Upper lobe of right lung (tissue), 1 donor: Measurements from ENCODE around the gene MSANTD1. TPM values are rescaled to one million over a fixed set of nuclear protein-coding genes. Genes with fewer than 3 reads are reported as not detected.

Experiments used
- ATAC-seq: fragments of 200-7000 bp; cut with Tn5 transposase; one replicate; pipeline ENCODE4 v1.9.1; 2020; ENCODE audit warnings: mild to moderate bottlenecking, moderate library complexity
- DNase-seq: peaks from one replicate; pipeline ENCODE4 v3.0.0-alpha.2; 2020
- H3K27ac ChIP-seq: fragments of 200-600 bp; one replicate; pipeline ENCODE4 v1.8.0; 2022
- H3K27me3 ChIP-seq: fragments of 200-600 bp; one replicate; pipeline ENCODE4 v1.8.0; 2022; ENCODE audit warnings: mild to moderate bottlenecking
- H3K36me3 ChIP-seq: fragments of 200-600 bp; one replicate; pipeline ENCODE4 v1.8.0; 2022
- H3K4me1 ChIP-seq: fragments of 200-600 bp; one replicate; pipeline ENCODE4 v1.8.0; 2022
- H3K4me3 ChIP-seq: fragments of 200-600 bp; one replicate; pipeline ENCODE4 v1.8.0; 2022; ENCODE audit warnings: mild to moderate bottlenecking
- H3K9me3 ChIP-seq: fragments of 200-600 bp; one replicate; pipeline ENCODE4 v1.8.0; 2022
- CTCF ChIP-seq: fragments of 200-600 bp; IDR thresholded peaks from one replicate; pipeline ENCODE4 v1.8.0; 2022; ENCODE audit warnings: antibody characterized with exemption
- intact Hi-C: fragments of 100-400 bp; cut with DNase I; formaldehyde crosslinking; loops from one replicate; pipeline ENCODE4 v1.11.0; 2022
- total RNA-seq: library from RNA; stranded (reverse); fragmentation: NEBNext Ultra II Directional; extraction: Animal tissue kit (Norgen Biotek cat#: 25700); gene quantifications from one replicate; pipeline ENCODE4 v1.2.1, GENCODE V29; 2021
- donor health status: DM: no; HTN: yes; CAD: no; lungs with severe emphysema.

MSANTD1 gene
- total RNA-seq, 1 donor from 2014 or later: 1.0 TPM

- Histone ChIP-seq H3K27me3 (no peaks in the 10 kb centered on the region), H3K9me3 (no peaks in the 10 kb centered on the region), H3K36me3 (peaks cover 44% of the 10 kb centered on the region), H3K27ac (no peak overlapping the region), H3K4me3 (no peak overlapping the region), H3K4me1 (no peaks in the 10 kb centered on the region)
- intact Hi-C loops: no loop called here
- ATAC-seq: no peak
- no peak for TF ChIP-seq CTCF
- DNase-seq: no peak
Observed at GRCh38 chr4:3243136-3243780, 5.7 kb upstream of the MSANTD1 start.

GRCh38 chr4:3244002-3244401 is 5.0 kb upstream of the MSANTD1 start:
- no peak for DNase-seq
- no peak for ATAC-seq
- Histone ChIP-seq H3K4me3 (no peak overlapping the region), H3K36me3 (peaks cover 37% of the 10 kb centered on the region), H3K4me1 (no peaks in the 10 kb centered on the region), H3K27me3 (no peaks in the 10 kb centered on the region), H3K27ac (no peak overlapping the region), H3K9me3 (no peaks in the 10 kb centered on the region)
- intact Hi-C loops: no loop called here
- no peak for TF ChIP-seq CTCF

GRCh38 chr4:3244747-3245146 is 4.2 kb upstream of the MSANTD1 start:
- ATAC-seq: no peak
- H3K36me3 ChIP-seq: peaks cover 29% of the 10 kb centered on the region
- H3K9me3 ChIP-seq: no peaks in the 10 kb centered on the region
- TF ChIP-seq CTCF: no peak
- H3K4me3 ChIP-seq: no peak overlapping the region
- H3K27me3 ChIP-seq: no peaks in the 10 kb centered on the region
- no peak for DNase-seq
- H3K27ac ChIP-seq: no peak overlapping the region
- no peaks in the 10 kb centered on the region for H3K4me1 ChIP-seq
- intact Hi-C loops: no loop called here

GRCh38 chr4:3245676-3246075 is 3.3 kb upstream of the MSANTD1 start:
- H3K4me3 ChIP-seq: no peak overlapping the region
- intact Hi-C loops: no loop called here
- H3K36me3 ChIP-seq: peaks cover 20% of the 10 kb centered on the region
- no peak overlapping the region for H3K27ac ChIP-seq
- H3K9me3 ChIP-seq: no peaks in the 10 kb centered on the region
- H3K27me3 ChIP-seq: no peaks in the 10 kb centered on the region
- TF ChIP-seq CTCF: no peak
- H3K4me1 ChIP-seq: no peaks in the 10 kb centered on the region
- ATAC-seq: no peak
- DNase-seq: no peak

- Histone ChIP-seq H3K9me3 (no peaks in the 10 kb centered on the region), H3K27ac (no peak overlapping the region), H3K4me3 (no peak overlapping the region), H3K27me3 (no peaks in the 10 kb centered on the region), H3K4me1 (no peaks in the 10 kb centered on the region), H3K36me3 (peaks cover 11% of the 10 kb centered on the region)
- TF ChIP-seq CTCF: no peak
- ATAC-seq: no peak
- intact Hi-C loops: no loop called here
- no peak for DNase-seq
Observed at GRCh38 chr4:3246458-3247398, 2.2 kb upstream of the MSANTD1 start.
